HG02571 (cell line): ENCODE measurements around the gene AFDN.

ENCODE experiments used
- ATAC-seq: cut with Tn5 transposase; IDR thresholded peaks from one replicate; pipeline ENCODE4 v1.9.1; 2021; ENCODE audit warnings: mild to moderate bottlenecking, moderate library complexity; ENCODE audit not compliant: unreplicated experiment

The AFDN gene, protein sequence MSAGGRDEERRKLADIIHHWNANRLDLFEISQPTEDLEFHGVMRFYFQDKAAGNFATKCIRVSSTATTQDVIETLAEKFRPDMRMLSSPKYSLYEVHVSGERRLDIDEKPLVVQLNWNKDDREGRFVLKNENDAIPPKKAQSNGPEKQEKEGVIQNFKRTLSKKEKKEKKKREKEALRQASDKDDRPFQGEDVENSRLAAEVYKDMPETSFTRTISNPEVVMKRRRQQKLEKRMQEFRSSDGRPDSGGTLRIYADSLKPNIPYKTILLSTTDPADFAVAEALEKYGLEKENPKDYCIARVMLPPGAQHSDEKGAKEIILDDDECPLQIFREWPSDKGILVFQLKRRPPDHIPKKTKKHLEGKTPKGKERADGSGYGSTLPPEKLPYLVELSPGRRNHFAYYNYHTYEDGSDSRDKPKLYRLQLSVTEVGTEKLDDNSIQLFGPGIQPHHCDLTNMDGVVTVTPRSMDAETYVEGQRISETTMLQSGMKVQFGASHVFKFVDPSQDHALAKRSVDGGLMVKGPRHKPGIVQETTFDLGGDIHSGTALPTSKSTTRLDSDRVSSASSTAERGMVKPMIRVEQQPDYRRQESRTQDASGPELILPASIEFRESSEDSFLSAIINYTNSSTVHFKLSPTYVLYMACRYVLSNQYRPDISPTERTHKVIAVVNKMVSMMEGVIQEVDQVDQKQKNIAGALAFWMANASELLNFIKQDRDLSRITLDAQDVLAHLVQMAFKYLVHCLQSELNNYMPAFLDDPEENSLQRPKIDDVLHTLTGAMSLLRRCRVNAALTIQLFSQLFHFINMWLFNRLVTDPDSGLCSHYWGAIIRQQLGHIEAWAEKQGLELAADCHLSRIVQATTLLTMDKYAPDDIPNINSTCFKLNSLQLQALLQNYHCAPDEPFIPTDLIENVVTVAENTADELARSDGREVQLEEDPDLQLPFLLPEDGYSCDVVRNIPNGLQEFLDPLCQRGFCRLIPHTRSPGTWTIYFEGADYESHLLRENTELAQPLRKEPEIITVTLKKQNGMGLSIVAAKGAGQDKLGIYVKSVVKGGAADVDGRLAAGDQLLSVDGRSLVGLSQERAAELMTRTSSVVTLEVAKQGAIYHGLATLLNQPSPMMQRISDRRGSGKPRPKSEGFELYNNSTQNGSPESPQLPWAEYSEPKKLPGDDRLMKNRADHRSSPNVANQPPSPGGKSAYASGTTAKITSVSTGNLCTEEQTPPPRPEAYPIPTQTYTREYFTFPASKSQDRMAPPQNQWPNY (N-terminal part only)

DNA sequence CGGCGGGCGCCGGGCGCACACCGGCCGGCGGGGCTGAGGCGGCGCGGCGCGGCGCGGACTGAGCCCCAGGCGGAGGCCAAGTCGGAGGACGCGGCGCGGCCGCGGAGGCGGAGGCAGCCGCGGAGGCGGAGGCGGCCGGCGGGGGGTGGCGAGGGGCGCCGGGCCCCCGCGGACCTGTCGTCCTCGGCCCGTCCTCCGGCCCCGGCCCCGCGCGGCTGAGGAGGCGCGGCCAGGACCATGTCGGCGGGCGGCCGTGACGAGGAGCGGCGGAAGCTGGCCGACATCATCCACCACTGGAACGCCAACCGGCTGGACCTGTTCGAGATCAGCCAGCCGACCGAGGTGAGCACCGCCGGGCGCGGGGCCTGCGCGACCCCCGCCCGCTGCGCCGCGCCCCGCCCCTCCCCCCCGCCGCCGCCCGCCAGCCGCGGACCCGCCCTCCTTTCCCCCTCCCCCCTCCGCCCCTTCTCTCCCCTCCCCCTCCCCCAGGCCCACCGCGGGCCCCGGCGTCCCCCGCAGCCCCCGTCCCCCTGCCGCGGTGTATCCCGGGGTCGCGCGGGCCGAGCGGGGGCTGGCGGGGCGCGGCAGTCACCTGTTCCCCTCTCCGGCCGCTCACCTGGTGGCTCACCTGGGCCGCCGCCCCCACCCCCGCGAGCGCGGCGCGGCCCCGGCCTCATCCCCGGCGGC lies at the start of gene AFDN:
Gene AFDN (plus strand): TSS at position 16 of the 687 bp plus-strand sequence. CDS start 222 bp downstream, at position 238.
- peak; percentile 33 for ATAC-seq

DNA sequence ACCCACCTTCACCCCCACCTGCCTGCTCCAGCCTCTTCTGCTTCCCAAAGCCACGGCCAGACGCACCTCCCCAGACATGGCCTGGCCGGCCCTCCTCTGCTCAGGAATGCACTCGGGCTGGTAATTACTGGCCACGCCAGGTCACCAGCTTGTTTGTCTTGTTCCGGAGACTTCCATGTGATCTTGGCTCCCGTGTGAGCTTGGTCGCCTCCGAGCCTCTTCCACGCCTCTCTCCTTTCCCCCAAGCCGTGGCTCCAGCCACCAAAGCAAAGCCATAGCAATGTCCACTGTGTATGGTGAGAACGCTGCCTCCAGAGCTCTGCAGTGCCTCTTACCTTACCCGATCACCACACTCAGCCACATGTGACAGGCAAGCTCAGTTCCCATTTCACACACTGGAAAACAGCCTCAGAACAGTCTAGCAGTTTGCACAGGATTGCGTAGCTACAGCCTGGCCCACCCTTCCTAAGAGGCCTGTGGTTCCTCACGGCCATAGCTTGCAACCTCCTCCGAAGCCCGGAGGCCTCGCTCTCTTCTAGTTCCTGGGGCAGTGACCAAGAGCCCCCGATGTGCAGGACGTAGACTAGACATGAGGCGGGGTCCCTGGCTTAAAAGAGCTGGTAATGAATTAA lies 48.1 kb upstream of the AFDN start:
- no peak for ATAC-seq

DNA sequence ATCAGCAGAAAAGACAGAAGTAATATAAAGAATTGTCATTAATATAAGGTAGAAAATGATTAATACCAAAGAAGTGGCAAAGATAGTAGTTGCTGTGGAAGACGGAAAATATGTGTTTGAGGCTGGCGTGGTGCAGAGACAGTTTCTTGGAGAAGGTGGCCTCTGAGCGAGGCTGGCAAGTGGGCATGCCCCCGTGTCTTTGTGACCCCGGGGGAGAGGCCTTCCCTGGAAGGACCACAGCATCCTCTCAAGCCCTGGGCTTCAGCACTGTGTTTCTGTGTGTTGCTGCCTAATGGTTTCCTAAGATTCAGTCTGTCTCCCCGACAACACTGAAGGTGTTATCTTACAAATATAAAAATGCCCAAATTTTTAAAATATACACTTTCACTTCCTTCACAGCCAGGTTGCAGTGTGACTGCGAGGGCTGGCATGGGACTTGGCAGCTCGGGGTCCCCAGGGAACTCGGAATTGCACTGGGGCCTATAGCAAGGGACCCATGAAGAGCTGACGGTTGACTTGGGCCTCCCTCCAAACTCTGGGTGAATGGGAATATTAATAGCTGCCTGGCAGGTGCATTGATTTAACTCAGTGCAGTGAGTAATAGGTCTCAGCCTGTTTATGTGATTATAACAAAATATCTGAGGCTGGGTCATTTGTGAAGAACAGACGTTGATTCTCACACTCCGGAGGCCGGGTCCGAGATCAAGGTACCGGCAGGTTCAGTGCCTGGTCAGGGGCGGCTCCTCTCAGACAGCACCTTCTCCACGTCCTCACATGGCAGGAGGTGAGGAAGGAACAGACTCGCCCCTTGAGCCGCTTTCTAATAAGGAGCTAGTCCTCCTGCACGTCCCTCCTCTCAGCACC lies 47.4 kb upstream of the AFDN start:
- no peak for ATAC-seq

DNA sequence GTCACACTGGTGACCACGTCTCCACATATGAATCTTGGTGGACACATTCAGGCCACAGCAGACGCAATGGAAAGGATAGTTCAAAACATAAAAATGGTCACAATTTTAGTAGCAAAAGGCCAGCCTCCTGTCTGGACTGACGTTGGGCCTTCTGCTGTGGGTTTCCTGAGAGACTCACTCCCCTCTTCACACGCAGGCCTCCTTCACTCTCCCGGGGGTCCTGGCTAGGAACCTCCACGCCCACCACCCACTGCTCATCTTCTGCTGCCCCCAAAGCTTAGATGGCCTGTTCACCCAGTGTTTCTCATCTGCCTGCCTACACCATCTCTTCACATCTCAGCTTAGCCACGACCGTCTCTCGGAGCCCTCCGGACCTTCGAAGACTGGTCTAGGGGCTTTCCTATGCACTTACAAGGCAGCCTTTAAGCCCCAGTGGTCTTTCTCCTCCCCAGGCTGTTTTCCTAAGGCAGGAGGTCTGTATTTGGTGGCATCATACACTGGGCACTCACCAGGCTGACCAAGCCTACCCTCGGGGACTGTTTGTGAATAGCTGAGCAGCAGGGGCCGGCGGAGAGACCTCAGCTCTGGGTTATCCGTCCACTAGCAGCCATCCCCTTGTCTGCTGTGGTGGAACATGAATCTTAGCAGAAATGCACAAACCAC lies 46.6 kb upstream of the AFDN start:
- no peak for ATAC-seq

DNA sequence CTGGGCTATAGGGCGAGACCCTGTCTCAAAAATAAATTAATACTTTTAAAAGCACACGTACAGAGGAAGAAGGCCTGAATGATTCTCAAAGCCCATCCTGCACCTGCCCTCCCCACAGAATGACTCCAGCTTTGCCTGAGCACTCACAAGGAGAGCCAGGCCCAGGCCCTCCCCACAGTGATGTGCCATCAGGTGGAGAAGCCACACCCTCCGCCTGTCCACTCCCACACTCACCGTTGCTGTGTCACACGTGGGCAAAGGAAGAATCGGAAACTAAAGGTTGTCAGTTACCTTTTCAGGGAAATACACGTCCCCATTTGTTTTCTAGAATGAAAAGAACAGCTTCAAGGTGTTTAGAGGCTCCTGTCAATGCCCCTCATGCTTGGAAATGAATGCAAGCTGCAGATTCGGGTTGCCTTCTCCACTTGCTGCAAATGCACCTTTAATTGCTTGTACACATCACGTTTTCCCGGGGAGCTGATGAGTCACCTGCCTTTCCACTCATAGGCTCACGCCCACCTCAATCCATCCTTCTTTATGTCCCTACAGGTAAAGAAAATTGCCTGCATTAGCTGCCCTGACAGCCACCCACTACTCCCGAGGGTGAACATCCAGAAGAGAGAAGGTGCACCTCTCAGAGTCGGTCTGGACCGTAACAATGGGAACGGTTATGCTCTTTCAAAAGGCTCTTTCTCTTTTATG lies 45.5 kb upstream of the AFDN start:
- no peak for ATAC-seq

DNA sequence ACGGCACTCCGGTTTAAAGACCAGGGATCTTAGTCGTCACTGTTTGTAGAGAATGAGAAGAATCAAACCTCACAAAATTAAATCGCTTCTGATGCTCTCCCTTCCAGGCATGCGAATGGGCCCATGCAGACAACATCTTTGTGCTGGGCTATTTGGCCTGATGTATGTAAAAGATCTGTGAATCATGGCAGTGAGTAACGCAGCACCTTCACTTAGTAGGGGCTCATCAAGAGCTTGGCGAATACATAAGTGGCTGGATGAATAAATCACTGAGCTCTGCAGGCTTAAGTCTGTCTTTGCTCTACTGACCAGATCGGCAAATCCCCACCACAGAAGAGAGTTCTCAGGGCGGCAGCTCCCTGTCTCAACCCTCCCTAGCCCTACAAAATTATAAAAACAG lies 44.8 kb upstream of the AFDN start:
- no peak for ATAC-seq

DNA sequence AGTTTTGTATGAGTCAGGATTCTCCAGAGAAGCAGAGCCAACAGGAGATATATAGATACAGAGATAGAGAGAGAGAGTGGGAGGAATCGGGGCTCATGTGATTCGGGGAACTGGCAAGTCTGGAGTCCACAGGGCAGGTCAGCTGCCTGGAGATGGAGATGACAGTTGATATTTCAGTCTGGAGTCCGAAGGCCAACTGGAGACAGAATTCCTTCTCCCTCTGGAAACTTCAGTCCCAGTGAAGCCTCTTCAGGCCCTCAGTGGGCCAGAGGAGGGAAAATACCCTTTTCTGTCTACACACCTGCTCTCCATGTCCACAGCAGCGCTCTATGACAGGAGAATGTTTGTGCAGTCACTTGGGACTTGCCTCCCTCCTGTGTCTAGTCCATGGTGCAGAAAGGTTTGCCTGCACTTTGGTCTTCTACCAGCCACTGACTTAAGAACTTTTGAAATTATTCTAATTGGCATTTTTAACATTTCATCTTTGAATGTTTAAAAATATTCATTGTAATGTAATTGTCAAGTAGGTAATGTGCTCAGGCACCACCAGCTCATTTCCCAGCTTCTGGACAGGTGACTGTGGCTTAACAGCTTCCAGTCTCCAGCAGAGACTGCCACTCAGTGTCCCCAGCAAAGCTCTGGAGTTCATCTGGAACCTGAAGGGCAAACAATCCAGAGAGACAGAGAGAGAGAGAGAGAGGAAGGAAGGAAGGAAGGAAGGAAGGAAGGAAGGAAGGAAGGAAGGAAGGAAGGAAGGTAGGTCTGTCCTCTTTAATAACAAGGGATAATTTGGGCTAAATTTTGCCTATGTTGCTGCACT lies 43.8 kb upstream of the AFDN start:
- ATAC-seq, result no peak

DNA sequence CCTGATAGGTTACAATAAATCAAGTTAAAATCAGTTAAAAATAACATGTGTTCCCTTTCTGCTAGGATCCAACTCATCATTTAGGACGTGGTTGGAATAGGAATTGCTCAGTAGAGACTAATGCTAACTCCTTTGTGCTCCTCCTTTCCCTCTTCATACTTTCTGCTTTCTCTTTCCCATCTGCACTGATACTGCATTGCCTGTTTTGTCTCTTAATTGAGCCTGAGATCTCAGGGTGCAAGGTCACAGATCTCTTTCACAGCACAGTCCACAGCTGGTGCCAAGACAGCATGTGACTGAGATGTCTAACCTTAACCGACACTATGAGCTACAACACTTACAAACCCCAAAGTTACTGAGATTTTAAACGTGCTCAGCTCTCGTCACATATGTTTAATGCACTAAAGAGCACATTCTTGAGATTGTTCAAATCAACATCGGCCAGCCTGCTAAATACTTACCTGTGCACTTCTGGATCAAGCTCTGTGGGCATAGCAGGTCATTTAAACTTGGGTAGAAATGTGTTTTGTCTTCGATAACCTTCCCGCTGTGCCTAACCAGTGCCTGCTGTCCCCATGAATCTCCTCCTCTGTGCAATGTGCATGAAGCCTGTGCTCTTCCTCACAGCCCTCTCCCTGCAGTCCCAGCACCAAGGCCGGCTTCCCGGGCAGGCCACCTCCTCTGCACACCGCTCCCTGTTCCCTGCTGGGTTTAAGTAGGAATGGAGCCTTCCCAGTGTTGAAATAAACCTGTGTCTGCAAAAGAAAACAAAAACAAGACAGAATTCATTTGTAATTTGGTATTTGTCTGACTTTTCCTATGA lies 39.6 kb upstream of the AFDN start:
- no peak for ATAC-seq

DNA sequence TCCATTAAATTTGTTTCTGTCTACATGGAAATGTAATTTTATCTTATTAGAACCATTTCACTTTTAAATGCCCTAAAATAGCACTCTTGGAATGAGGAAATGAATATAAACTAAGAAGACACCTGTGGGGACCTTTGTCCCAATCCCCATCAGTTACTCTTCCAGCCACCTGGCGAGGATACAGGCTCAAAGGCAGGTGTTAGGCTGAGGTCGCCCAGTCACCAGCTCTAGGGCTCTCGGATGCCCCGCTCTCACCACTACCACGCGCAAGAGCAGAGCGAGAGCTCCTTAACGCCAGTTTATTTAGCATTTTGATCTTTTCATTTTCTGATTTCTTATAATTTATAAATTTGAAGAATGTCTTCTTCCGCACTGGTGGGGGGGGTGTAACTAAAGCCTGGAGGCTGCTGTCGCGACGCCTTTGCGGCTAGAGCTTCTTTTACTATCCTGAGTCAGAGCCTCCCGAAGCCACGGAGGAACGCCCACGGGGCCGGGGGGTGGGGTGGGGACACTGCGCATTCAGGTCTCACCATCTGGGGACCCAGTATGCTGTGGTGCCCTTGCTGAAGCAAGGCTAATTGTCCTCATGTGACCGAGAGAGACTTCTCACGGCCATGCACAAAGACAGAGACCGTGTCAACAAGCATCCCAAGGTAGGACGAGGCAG lies 38.7 kb upstream of the AFDN start:
- ATAC-seq, result no peak

DNA sequence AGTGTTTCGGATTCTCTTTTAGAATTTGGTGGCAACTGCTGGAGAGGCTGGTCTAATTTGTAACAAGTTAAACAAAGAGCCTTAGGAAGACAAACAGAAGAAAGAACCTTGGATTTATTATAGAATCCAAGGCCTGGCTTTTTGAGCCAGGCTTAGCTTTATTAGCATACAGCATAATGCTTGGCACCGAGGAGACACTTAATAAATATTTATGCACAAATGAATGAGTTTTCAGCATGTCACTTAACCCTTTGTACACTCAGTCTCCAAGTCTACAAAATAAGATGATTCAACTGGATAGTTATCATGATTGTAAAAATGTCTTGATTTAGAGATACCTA lies 38.2 kb upstream of the AFDN start:
- ATAC-seq, result no peak

DNA sequence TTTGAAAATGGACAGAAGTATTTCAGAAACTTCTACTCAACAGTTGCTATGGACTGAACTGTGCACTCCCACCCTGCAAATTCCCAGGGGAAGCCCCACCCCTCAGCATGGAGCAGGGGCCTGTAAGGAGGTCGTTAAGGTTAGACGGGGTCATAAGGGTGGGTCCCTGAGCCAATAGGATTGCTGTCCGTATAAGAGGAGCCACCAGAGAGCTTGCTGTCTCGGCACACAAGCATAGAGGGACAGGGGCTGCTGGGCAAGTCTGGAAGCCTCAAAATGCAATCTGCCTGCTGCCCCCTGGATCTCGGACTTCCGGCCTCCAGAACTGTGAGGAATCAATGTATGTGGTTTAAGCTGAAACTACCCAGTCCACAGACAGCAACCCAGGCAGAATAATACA lies 37.4 kb upstream of the AFDN start:
- no peak for ATAC-seq

DNA sequence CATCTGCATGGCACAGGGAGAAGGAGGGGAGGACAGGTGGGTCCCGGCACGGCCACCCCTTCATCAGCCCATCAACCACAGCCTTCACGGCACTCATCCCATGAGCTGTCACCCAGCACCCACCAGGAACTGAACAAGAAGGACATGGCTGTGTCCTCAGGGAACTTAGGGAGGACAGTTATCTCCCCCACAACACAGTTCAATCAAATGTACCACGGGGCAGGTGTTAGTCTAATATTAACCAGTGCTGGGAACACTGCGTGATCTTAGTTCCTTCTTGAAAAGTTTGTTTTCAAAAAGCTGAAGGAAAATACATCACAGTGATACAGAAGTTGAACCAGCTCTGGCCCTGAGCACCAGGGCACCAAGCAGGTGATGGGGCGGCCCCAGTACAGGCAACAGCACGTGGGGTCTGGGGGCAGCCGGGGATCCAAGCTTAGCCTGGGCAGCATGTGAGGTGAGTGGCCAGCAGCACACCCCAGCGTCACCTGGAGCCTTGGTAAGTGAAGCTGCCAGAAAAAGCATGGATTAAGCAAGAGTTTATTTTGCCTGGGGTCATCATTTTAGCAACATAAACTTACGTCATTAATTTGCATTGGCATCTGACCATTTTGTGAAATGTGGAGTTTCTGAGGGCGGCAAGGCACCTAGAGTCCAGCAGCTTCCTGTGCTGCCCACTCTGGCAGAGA lies 35.5 kb upstream of the AFDN start:
- no peak for ATAC-seq

DNA sequence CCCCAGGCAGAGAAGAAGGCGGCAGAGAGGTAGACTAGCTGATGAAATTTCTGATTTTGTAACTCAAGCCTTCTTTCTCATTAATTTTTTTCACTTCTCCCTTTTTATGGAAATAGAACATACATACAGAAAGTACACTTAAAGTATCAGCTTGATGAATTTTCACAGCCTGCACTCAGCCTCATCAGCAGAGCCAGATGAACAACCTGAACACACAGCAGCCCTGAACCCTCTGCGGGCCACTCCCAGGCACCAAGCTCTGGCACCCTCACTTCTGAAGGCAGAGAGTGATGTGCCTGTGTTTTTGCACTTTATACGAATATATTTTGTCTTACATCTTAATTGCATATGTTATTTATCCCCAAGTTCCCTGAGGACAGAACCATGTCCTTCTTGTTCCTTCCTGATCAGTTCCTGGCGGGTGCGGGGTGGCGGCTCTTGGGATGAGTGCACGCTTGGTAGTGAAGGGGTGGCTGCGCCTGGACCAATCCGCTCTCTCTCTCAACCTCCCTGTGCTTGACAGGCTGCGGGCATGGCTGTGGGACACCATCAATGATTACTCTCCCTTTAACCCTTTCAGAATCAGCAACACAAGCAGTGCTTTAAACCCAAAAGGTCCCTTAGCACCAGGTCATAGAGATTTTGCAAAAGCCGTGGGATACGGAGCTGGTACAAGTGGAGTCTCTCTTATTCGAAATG lies 34.8 kb upstream of the AFDN start:
- no peak for ATAC-seq

DNA sequence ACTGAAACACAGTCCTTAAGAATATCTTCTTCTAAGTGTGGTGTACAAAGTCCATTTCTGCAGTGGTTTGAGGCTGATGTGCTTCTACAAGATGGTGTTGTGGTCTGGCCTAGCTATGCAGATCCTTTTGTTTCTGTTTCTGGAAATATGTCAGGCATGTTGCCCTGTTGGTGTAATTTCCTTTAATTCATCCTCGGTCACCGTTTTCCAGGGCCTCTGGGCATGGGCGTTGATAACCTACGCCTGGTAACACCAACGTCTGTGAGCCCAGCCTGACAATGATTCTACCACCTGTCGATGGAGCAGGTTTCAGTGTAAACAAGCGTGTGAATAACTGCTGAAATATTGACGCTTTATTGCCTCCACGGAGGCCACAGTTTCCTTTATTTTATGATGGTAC lies 33.3 kb upstream of the AFDN start:
- no peak for ATAC-seq
